ENCODE data around the gene SLC48A1. TPM values are rescaled to one million over a fixed set of nuclear protein-coding genes. Genes with fewer than 3 reads are reported as not detected.

Gene SLC48A1
- total RNA-seq, 1 donor from 2014 or later, result 10.7 TPM

- intact Hi-C loops (cut with micrococcal nuclease), result loop anchor here (1.0 to 10.0 kb wide), 4 partner anchors 13 to 1828 kb away; partner anchors contain the start of genes CCNT1 and SCAF11
Observed at GRCh38 chr12:47819896-47820630, 47.0 kb downstream of the SLC48A1 start, which contains the start of gene HDAC7. Gene HDAC7, minus strand, starts transcription at chr12:47819903. Its CDS starts 118 bp downstream, at chr12:47819785.

DNA sequence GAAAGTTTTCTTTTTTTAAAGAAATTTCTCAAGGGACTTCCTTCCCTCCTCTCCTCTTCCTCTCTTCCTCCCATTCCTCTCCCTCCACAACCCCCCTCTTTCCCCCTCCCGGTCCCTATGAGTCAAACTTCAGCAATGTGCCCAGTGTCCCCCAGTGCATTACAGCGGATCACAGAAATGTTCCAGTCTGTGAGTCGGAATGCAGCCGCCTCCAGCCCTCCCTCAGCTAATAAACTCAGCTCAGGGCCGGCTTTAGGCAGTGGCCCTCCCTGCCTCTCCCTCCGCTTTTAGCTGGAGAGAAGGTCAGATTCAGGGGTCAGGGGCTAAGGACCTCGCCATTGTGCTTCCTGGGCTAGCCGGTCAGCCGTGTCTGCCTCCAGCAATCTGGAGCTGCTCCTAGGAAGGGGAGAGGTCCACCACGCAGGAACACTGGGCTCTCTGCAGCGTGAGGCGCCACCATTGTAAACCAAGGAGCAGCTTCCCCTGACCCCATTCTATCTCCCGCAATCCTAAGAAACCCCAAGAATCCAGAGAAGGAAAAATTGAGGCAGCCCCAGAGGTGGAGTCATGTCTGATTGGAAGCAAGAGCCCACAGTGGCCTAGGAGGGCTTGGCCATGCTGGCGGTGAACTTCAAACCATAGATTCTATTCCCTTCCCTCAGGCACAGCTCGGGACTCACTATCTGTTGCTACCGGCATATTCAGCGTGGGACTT, 47.8 kb downstream of the SLC48A1 start:
- intact Hi-C loops (cut with micrococcal nuclease), result no loop called here

DNA sequence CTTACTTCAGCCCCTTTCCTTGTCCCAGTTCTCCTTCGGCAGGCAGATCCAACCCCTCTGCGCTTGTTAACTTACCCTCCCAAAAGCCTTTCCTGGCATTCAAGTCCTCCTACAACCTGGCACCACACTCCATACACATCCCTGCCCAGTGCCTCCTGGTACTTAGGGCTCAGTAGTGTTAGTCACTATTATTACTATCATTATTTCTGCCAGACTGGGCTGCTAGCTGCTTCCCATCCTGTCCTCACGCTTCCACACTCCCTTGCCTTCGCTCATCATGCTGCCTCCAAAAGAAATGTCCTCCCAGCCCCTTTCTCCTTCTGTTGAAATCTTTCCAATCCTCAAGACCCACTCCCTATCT, 48.3 kb downstream of the SLC48A1 start:
- intact Hi-C loops (cut with micrococcal nuclease), result no loop called here

DNA sequence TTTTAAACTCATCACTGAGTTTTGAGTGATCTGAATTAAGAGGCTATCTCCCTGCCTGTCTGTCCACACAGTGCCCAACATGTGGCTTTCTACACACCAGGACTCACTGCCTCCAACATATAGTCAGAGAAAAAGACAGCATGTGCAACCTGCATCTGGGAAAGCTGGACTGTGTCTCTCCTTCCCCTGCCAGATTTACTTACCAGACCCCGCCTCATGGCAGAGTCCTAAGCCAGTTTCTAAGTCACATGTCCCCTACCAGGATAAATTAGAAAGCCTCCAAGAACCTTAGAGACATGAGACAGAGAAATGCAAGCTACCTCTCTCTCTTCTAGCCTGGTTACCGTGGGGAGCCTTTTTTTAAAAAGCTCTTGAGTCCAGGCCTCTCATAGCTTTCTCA, 49.4 kb downstream of the SLC48A1 start:
- intact Hi-C loops (cut with micrococcal nuclease), result no loop called here

DNA sequence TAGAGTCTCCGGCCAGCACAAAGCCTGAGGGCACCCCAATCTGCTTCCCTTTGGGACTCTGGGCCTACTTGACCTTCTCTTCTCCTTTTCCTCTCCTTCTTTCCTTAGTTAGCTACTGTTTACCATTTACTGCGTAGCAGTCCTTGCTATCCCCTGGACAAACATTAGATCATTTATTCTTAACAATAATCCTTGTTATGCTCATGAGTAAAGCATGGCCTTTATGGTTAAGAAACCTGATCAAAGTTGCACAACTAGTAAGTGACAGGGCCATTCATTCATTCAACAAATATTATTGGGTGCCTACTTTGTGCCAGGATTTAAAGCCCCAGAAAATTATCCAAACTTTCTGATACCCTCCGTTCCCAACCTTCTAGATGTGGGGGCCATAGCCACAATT, 49.8 kb downstream of the SLC48A1 start:
- intact Hi-C loops (cut with micrococcal nuclease), result no loop called here

GRCh38 chr12:47823422-47824086, 50.5 kb downstream of the SLC48A1 start:
- intact Hi-C loops (cut with micrococcal nuclease), result loop anchor here (1.0 kb wide), 1 partner anchor 10 kb away; no protein-coding TSS in a partner anchor

- intact Hi-C loops (cut with micrococcal nuclease), result loop anchor here (1.0 kb wide), 1 partner anchor 9 kb away; no protein-coding TSS in a partner anchor
Observed at GRCh38 chr12:47824198-47824597, 51.2 kb downstream of the SLC48A1 start.

DNA sequence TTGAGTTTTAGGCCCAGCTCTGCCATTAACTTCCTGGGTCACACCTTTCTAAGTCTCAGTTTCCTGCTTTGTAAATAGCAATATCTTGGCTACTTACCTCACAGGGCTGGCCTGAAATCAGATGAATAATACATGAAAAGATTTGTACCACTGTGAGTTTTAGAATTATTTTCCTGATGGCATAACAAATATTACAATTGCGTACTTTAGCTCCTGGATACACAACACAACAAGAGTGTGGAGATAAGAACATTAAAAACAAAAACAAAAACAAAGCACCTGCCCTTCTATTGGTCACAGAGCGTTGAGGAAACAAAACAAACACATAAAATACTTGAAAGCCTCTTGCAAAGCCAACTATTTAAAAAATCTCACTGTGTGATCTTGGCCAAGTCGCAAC, 51.6 kb downstream of the SLC48A1 start:
- intact Hi-C loops (cut with micrococcal nuclease), result loop anchor here (1.0 kb wide), 1 partner anchor 9 kb away; no protein-coding TSS in a partner anchor

- intact Hi-C loops (cut with micrococcal nuclease), result no loop called here
Observed at GRCh38 chr12:47825173-47825639, 52.2 kb downstream of the SLC48A1 start.

GRCh38 chr12:47828008-47828975, 55.3 kb downstream of the SLC48A1 start:
- intact Hi-C loops (cut with micrococcal nuclease), result no loop called here

DNA sequence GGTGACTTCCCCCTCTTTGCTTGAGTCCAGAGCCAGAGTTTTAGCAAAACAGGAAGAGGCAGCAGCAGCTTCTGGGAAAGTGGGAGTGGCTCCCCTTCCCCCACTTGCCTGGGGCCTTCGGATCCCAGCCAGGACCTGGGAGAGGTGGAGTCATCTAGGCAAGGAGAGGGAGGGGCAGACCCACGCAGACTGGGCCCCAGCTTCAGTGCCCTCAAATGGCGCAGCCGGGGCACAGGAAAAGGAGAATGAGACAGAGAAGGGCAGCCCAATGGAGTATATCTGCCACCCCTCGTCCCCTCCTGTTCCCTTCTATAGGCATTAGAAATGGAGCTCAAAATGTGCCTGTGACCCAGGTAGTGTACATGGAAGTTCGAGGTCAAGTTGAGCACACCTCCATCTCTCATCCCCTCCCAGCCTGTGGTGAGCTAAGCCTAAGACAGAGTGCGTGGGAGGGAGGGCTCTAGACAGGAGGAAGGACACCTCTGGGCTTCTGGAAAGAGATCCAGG, 56.0 kb downstream of the SLC48A1 start:
- intact Hi-C loops (cut with micrococcal nuclease), result no loop called here

DNA sequence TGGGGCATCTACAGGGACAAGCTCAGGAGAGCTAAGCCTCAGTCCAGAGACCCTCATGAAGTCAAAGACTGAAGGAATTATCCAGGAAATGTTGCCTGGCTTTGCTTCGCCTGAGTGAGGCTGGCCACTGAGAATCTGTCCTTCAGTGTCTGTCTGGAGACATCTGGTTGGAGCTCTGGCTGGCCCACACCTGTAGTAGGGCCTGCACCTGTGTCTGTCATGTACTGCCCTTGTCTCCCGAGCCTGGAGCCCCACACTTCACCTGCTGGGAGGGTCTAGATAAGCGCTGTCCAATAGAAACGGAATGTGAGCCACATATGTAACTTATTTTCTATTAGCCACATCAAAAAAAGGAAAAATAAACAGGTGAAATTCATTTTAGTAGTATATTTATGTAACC, 56.5 kb downstream of the SLC48A1 start:
- intact Hi-C loops (cut with micrococcal nuclease), result no loop called here

Other genes with a start within 250 kb of the SLC48A1 start
- gene RPAP3, start 67.2 kb upstream of the SLC48A1 start, total RNA-seq, result 44.3 and 44.8 TPM in 2 replicates
- gene ENDOU, start 47.7 kb upstream of the SLC48A1 start, total RNA-seq, result not detected in 2 replicates
- gene RAPGEF3, start 14.4 kb upstream of the SLC48A1 start, total RNA-seq, result 0.56 and 1.1 TPM in 2 replicates
- 214 and 220 TPM in 2 replicates for gene HDAC7, start 46.7 kb downstream of the SLC48A1 start, total RNA-seq
- 103 and 105 TPM in 2 replicates for gene VDR, start 131.8 kb downstream of the SLC48A1 start, total RNA-seq
- 103 and 106 TPM in 2 replicates for gene TMEM106C, start 190.4 kb downstream of the SLC48A1 start, total RNA-seq
- gene COL2A1, start 231.2 kb downstream of the SLC48A1 start, total RNA-seq, result not detected in 2 replicates